Naive thymus-derived CD4-positive, alpha-beta T cell (primary cell): Measurements from ENCODE around the gene HENMT1. TPM values are rescaled to one million over a fixed set of nuclear protein-coding genes. Genes with fewer than 3 reads are reported as not detected.

ENCODE experiments used
- ATAC-seq: fragments of 150-1000 bp; cut with Tn5 transposase; 2 replicates; pipeline ENCODE4 v1.10.0; 2021; ENCODE audit warnings: mild to moderate bottlenecking, moderate library complexity
- CTCF ChIA-PET: fragments of 350-600 bp; sonication (Branson Sonifier 250); formaldehyde crosslinking; loops from one replicate; lab custom pipeline; 2021; ENCODE audit warnings: antibody characterized with exemption; lab: Charles Lee
- POLR2A ChIA-PET: fragments of 350-600 bp; sonication (Branson Sonifier 250); formaldehyde crosslinking; loops from one replicate; lab custom pipeline; 2021; ENCODE audit warnings: antibody characterized with exemption, inconsistent platforms; lab: Charles Lee
- DNase-seq, 9 donors: peaks; one replicate each; pipeline versions ENCODE4 v3.0.0 to v3.0.0-alpha.2; 2020 to 2022; ENCODE audit warnings: mixed read lengths in 1 of 9
- H3K27ac ChIP-seq: one replicate; pipeline ENCODE4 v1.7.0; 2013; ENCODE audit warnings: mild to moderate bottlenecking, low read depth, low read length, moderate library complexity
- H3K27me3 ChIP-seq, 2 donors: one replicate each; pipeline ENCODE4 v1.7.0; 2013; ENCODE audit warnings: low read length in 2 of 2, mild to moderate bottlenecking in 2 of 2, moderate library complexity in 2 of 2; ENCODE audit not compliant: control insufficient read depth in 2 of 2, insufficient read depth in 2 of 2
- H3K36me3 ChIP-seq, 3 experiments: 1 replicate in 2 of 3; 2 replicates in 1 of 3; pipeline ENCODE4 v1.7.0; 2013; ENCODE audit warnings: low read length in 3 of 3, mild to moderate bottlenecking in 3 of 3, moderate library complexity in 1 of 3; ENCODE audit not compliant: insufficient read depth in 3 of 3, control insufficient read depth in 2 of 3
- H3K4me1 ChIP-seq, 2 donors: one replicate each; pipeline ENCODE4 v1.7.0; 2013; ENCODE audit warnings: low read length in 2 of 2, mild to moderate bottlenecking in 2 of 2, moderate library complexity in 1 of 2; ENCODE audit not compliant: control insufficient read depth in 2 of 2, insufficient read depth in 2 of 2
- H3K4me3 ChIP-seq: 2 replicates; pipeline ENCODE4 v1.7.0; 2013; ENCODE audit warnings: mild to moderate bottlenecking, low read length
- H3K9me3 ChIP-seq, 3 experiments: 1 replicate in 2 of 3; 2 replicates in 1 of 3; pipeline ENCODE4 v1.7.0; 2013; ENCODE audit warnings: low read length in 3 of 3; ENCODE audit not compliant: control insufficient read depth in 2 of 3
- H3K27ac Mint-ChIP-seq, 9 donors: one replicate each; pipeline ENCODE4 v1.8.0; 2020 to 2022; ENCODE audit warnings: mixed read lengths in 9 of 9, mild to moderate bottlenecking in 8 of 9, moderate library complexity in 5 of 9, inconsistent platforms in 2 of 9
- H3K27me3 Mint-ChIP-seq, 5 donors: one replicate each; pipeline ENCODE4 v1.8.0; 2021 to 2022; ENCODE audit warnings: mixed read lengths in 5 of 5, mild to moderate bottlenecking in 1 of 5
- H3K36me3 Mint-ChIP-seq, 5 donors: one replicate each; pipeline ENCODE4 v1.8.0; 2020 to 2022; ENCODE audit warnings: mixed read lengths in 5 of 5, mild to moderate bottlenecking in 3 of 5, inconsistent platforms in 1 of 5
- H3K4me1 Mint-ChIP-seq, 7 donors: one replicate each; pipeline ENCODE4 v1.8.0; 2020 to 2022; ENCODE audit warnings: mixed read lengths in 7 of 7, mild to moderate bottlenecking in 3 of 7, inconsistent platforms in 1 of 7
- H3K4me3 Mint-ChIP-seq, 10 donors: one replicate each; pipeline ENCODE4 v1.8.0; 2020 to 2022; ENCODE audit warnings: mild to moderate bottlenecking in 10 of 10, mixed read lengths in 10 of 10, moderate library complexity in 6 of 10, inconsistent platforms in 2 of 10
- H3K9me3 Mint-ChIP-seq, 11 donors: one replicate each; pipeline ENCODE4 v1.8.0; 2020 to 2022; ENCODE audit warnings: mixed read lengths in 11 of 11, mild to moderate bottlenecking in 4 of 11, inconsistent platforms in 1 of 11, moderate library complexity in 1 of 11
- intact Hi-C, 2 donors: fragments of 100-400 bp; cut with micrococcal nuclease; formaldehyde crosslinking; loops; one replicate each; pipeline ENCODE4 v1.15.1; 2023
- polyA plus RNA-seq, 2 donors: library from polyadenylated mRNA; unstranded; fragments of 300-500 nt; fragmentation: Illumina TruSeq; gene quantifications; one replicate each; pipeline ENCODE4 v1.2.3, GENCODE V29; 2021
- total RNA-seq, 6 experiments: library from RNA in 5 of 6; stranded (reverse) in 5 of 6; gene quantifications; 1 replicate in 5 of 6; 2 replicates in 1 of 6; pipeline ENCODE4 v1.2.3 and lab custom pipeline; 2021 to 2026

HENMT1 gene
- total and polyA plus RNA-seq, 7 experiments from 2014 or later: 5.8 to 22.2 (median 13.8) TPM

DNA sequence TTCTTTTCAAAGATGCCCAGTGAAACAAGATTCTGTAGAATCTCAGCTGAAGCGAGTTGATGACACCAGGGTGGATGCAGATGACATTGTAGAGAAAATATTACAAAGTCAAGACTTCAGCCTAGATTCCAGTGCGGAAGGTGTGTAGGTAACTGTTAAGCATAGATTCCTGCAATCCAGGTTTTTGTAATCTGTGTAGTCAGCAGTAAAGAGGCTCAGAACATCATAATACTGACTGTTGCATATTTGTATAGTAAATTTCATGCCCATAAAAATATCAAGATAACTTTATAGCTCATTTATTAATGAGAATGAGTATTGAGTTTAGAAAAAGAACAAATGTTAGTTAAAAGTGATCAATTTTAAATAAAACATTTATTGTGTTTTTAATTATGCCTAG lies 32.2 kb downstream of the HENMT1 start:
- Mint-ChIP-seq H3K27me3 (no peaks in the 10 kb centered on the region), H3K36me3 (peaks cover under 1 to 43% (median 15%) of the 10 kb centered on the region in 5 donors), H3K4me1 (peaks cover 0 to 9% (median 0%) of the 10 kb centered on the region in 7 donors), H3K27ac (no peak overlapping the region), H3K9me3 (peaks cover 0 to 1% (median 0%) of the 10 kb centered on the region in 11 donors), H3K4me3 (no peak overlapping the region)
- CTCF ChIA-PET: interaction anchor here (0.6 to 1.8 kb wide), 5 partner anchors 10 to 276 kb away, joined by 3 to 5 read pairs (median 3); partner anchors contain the start of gene EEIG2
- POLR2A ChIA-PET: no interaction called here
- Histone ChIP-seq H3K9me3 (no peaks in the 10 kb centered on the region), H3K4me1 (no peaks in the 10 kb centered on the region), H3K36me3 (peaks cover 0 to 18% (median 0%) of the 10 kb centered on the region in 3 experiments), H3K27ac (no peak overlapping the region), H3K27me3 (no peaks in the 10 kb centered on the region), H3K4me3 (no peak overlapping the region)
- DNase-seq (no peak), ATAC-seq (no peak)
- intact Hi-C loops: no loop called here

GRCh38 chr1:108627951-108628350 lies 32.9 kb downstream of the HENMT1 start:
- no peak overlapping the region for H3K27ac ChIP-seq
- Mint-ChIP-seq H3K27me3 (no peaks in the 10 kb centered on the region), H3K4me1 (peaks cover 0 to 9% (median 0%) of the 10 kb centered on the region in 7 donors), H3K9me3 (peaks cover 0 to 1% (median 0%) of the 10 kb centered on the region in 11 donors), H3K4me3 (no peak overlapping the region), H3K36me3 (peaks cover 0 to 39% (median 14%) of the 10 kb centered on the region in 5 donors), H3K27ac (no peak overlapping the region)
- no peak overlapping the region for H3K4me3 ChIP-seq
- POLR2A ChIA-PET: no interaction called here
- CTCF ChIA-PET: interaction anchor here (0.7 to 1.8 kb wide), 4 partner anchors 11 to 68 kb away, joined by 3 to 5 read pairs (median 4); partner anchors contain the start of gene EEIG2
- H3K27me3 ChIP-seq: no peaks in the 10 kb centered on the region
- intact Hi-C loops: no loop called here
- H3K36me3 ChIP-seq: peaks cover 0 to 18% (median 0%) of the 10 kb centered on the region in 3 experiments
- no peaks in the 10 kb centered on the region for H3K9me3 ChIP-seq
- ATAC-seq: no peak
- DNase-seq: no peak
- H3K4me1 ChIP-seq: no peaks in the 10 kb centered on the region

- Histone ChIP-seq H3K9me3 (no peaks in the 10 kb centered on the region), H3K4me1 (no peaks in the 10 kb centered on the region), H3K36me3 (peaks cover 0 to 18% (median 0%) of the 10 kb centered on the region in 3 experiments), H3K4me3 (no peak overlapping the region), H3K27me3 (no peaks in the 10 kb centered on the region), H3K27ac (no peak overlapping the region)
- intact Hi-C loops: no loop called here
- H3K4me3 Mint-ChIP-seq: no peak overlapping the region
- ChIA-PET CTCF (interaction anchor here (1.8 kb wide), 1 partner anchor 16 kb away, joined by 5 read pairs; no protein-coding TSS in a partner anchor), POLR2A (interaction anchor here (0.6 kb wide), 1 partner anchor 67 kb away, joined by 3 read pairs; no protein-coding TSS in a partner anchor)
- H3K27me3 Mint-ChIP-seq: no peaks in the 10 kb centered on the region
- H3K36me3 Mint-ChIP-seq: peaks cover 0 to 40% (median 14%) of the 10 kb centered on the region in 5 donors
- H3K4me1 Mint-ChIP-seq: peaks cover 0 to 9% (median 0%) of the 10 kb centered on the region in 7 donors
- ATAC-seq: no peak
- peaks cover 0 to 1% (median 0%) of the 10 kb centered on the region in 11 donors for H3K9me3 Mint-ChIP-seq
- H3K27ac Mint-ChIP-seq: no peak overlapping the region
- no peak for DNase-seq
Observed at GRCh38 chr1:108627256-108627655, 33.6 kb downstream of the HENMT1 start.

DNA sequence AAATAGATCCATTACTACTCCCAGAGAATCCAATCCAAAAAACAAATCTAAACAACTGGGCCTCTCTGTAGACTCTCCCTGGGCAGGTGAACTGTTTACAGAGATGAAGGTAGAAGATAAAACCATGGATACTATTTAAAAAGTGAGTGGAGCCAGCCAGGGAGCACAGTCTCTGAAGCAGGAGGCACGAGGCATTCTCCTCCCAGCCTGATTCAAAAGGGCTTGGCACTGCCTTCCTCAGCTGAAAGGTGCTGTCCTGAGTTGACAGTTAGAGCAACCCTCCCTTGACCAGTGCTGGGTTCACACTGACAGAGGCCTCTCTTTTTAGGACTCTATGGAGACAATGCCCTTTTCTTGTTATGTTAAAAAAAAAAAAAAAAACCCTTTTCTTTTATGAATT lies 36.8 kb downstream of the HENMT1 start:
- H3K36me3 ChIP-seq: peaks cover 0 to 7% (median 0%) of the 10 kb centered on the region in 3 experiments
- intact Hi-C loops: no loop called here
- Mint-ChIP-seq H3K4me3 (no peak overlapping the region), H3K36me3 (peaks cover 0 to 33% (median 12%) of the 10 kb centered on the region in 5 donors), H3K9me3 (peaks cover 0 to 1% (median 0%) of the 10 kb centered on the region in 11 donors), H3K4me1 (peaks cover 0 to 9% (median 0%) of the 10 kb centered on the region in 7 donors), H3K27ac (peak overlapping the region in 1 of 9 donors; percentile 14), H3K27me3 (no peaks in the 10 kb centered on the region)
- no peak overlapping the region for H3K4me3 ChIP-seq
- CTCF ChIA-PET: interaction anchor here (0.9 kb wide), 1 partner anchor 111 kb away, joined by 3 read pairs; no protein-coding TSS in a partner anchor
- no peaks in the 10 kb centered on the region for H3K9me3 ChIP-seq
- DNase-seq (no peak), ATAC-seq (no peak)
- H3K4me1 ChIP-seq: no peaks in the 10 kb centered on the region
- POLR2A ChIA-PET: no interaction called here
- no peaks in the 10 kb centered on the region for H3K27me3 ChIP-seq
- no peak overlapping the region for H3K27ac ChIP-seq

- intact Hi-C loops: loop anchor here in 1 of 2 donors (5.0 kb wide), 1 partner anchor 35 kb away; no protein-coding TSS in a partner anchor
- ATAC-seq (no peak), DNase-seq (no peak)
- ChIA-PET POLR2A (no interaction called here), CTCF (no interaction called here)
- Mint-ChIP-seq H3K9me3 (no peaks in the 10 kb centered on the region), H3K36me3 (peaks cover 0 to 12% (median 8%) of the 10 kb centered on the region in 5 donors), H3K4me1 (no peaks in the 10 kb centered on the region), H3K4me3 (no peak overlapping the region), H3K27ac (no peak overlapping the region), H3K27me3 (no peaks in the 10 kb centered on the region)
- Histone ChIP-seq H3K4me3 (no peak overlapping the region), H3K36me3 (peaks cover 0 to 15% (median 0%) of the 10 kb centered on the region in 3 experiments), H3K27me3 (no peaks in the 10 kb centered on the region), H3K4me1 (no peaks in the 10 kb centered on the region), H3K9me3 (no peaks in the 10 kb centered on the region), H3K27ac (no peak overlapping the region)
Observed at GRCh38 chr1:108617724-108618056, 43.2 kb downstream of the HENMT1 start.

DNA sequence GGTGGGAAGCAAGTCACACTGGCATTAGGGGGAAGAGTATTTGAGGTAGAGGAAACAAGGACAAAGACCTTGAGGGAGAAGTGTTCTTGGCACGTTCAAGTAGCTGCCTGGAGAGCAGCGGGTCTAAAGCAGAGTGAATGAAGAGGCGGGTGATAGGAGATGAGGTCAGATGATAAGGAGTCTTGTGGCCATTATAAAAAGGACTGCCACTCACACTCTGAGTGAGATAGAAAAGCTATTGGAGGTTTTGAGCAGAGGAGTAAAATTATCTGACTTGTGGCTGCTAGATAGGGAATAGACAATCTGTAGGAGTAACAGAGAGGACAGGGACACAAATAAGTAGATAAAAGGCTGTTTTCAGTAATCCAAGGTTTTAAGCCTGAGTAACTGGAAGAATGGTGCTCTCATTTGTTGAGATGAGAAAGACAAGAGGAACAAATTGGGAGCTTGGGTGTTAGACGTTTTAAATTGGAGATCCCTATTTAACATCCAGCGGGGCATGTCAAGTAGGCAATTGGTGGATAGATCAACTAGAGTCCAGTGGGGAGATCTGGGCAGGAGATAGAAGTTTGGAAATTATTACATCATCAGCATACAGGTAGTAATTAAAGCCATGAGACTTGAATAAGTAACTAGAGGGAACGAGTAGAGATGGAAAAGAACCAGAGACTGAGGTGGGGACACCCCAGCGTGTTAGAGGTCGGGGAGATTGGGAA lies 43.7 kb downstream of the HENMT1 start:
- H3K4me1 Mint-ChIP-seq: no peaks in the 10 kb centered on the region
- POLR2A ChIA-PET: interaction anchor here (0.6 kb wide), 1 partner anchor 8 kb away, joined by 3 read pairs; no protein-coding TSS in a partner anchor
- Histone ChIP-seq H3K27ac (no peak overlapping the region), H3K4me3 (no peak overlapping the region), H3K36me3 (peaks cover 0 to 20% (median 0%) of the 10 kb centered on the region in 3 experiments), H3K4me1 (no peaks in the 10 kb centered on the region), H3K27me3 (no peaks in the 10 kb centered on the region), H3K9me3 (no peaks in the 10 kb centered on the region)
- DNase-seq (no peak), ATAC-seq (no peak)
- CTCF ChIA-PET: no interaction called here
- H3K36me3 Mint-ChIP-seq: peaks cover 0 to 9% (median 7%) of the 10 kb centered on the region in 5 donors
- H3K4me3 Mint-ChIP-seq: no peak overlapping the region
- no peaks in the 10 kb centered on the region for H3K9me3 Mint-ChIP-seq
- intact Hi-C loops: loop anchor here in 1 of 2 donors (5.0 kb wide), 1 partner anchor 35 kb away; no protein-coding TSS in a partner anchor
- H3K27me3 Mint-ChIP-seq: no peaks in the 10 kb centered on the region
- H3K27ac Mint-ChIP-seq: no peak overlapping the region
